UCSD-AML1 (cell line): Measurements from ENCODE around the gene ARF3.

Source experiments
- DNase-seq: peaks from one replicate; lab custom pipeline; 2025; ENCODE audit not compliant: unreplicated experiment; lab: John Stamatoyannopoulos, UW

Gene ARF3

DNA sequence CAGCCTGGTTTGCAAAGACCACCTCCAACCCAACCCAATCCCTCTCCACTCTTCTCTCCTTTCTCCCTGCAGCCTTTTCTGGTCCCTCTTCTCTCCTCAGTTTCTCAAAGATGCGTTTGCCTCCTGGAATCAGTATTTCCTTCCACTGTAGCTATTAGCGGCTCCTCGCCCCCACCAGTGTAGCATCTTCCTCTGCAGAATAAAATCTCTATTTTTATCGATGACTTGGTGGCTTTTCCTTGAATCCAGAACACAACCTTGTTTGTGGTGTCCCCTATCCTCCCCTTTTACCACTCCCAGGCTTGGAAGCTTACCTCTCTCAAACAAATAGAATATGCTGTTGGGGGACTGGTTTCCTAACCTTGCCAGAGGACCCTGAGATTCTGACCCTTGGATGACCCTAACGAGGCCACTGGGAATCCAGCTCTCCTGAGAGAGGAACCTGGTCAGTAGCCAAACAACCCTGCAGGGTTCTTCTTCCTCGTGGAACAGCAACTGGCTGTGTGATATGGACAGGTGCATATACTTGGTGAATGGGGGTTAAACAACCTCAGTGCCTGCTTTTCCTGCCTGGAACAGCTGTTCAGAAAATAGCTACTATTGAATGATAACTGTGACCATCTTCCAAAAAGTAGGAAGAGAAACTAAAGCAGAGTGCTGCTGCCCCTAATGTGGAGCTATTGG is 25.3 kb upstream of the ARF3 start:
- no peak for DNase-seq

DNA sequence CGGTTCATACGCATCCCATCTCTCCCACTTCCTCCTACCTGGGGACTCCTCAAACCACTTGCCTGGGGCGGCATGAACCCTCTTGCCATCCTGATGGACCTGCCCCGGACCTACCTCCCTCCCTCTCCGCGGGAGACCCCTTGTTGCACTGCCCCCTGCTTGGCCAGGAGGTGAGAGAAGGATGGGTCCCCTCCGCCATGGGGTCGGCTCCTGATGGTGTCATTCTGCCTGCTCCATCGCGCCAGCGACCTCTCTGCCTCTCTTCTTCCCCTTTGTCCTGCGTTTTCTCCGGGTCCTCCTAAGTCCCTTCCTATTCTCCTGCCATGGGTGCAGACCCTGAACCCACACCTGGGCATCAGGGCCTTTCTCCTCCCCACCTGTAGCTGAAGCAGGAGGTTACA is 24.5 kb upstream of the ARF3 start:
- DNase-seq: no peak

DNA sequence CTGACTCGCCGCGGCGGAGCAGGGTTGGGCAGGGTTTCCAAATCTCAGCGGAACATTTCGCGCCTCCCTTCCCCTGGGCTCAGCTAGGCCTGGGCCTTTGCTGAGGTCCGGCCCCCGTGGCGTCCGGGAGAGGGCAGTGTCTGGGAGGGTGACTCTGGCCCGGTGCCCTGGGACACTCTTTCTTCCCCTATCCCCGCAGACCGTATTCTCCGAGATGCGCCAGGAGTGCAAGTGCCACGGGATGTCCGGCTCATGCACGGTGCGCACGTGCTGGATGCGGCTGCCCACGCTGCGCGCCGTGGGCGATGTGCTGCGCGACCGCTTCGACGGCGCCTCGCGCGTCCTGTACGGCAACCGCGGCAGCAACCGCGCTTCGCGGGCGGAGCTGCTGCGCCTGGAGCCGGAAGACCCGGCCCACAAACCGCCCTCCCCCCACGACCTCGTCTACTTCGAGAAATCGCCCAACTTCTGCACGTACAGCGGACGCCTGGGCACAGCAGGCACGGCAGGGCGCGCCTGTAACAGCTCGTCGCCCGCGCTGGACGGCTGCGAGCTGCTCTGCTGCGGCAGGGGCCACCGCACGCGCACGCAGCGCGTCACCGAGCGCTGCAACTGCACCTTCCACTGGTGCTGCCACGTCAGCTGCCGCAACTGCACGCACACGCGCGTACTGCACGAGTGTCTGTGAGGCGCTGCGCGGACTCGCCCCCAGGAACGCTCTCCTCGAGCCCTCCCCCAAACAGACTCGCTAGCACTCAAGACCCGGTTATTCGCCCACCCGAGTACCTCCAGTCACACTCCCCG is 23.9 kb upstream of the ARF3 start:
- peak; percentile 53 for DNase-seq

DNA sequence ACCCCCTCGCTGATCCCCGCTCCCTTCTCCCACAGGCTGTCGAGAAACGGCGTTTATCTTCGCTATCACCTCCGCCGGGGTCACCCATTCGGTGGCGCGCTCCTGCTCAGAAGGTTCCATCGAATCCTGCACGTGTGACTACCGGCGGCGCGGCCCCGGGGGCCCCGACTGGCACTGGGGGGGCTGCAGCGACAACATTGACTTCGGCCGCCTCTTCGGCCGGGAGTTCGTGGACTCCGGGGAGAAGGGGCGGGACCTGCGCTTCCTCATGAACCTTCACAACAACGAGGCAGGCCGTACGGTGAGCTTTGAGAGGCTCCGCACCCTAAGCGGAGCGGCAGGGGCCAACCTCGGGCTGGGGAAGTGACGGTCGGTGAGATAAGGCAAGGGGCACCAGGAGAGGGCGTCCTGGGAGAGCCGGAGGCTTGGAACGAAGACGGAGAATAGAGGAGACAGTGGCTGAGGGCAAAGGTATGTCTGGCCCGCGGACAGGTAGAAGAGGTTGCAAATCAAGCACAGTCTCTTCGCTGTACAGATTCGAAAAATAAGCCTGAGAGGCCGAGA is 23.2 kb upstream of the ARF3 start:
- DNase-seq: no peak

- peak; percentile 35 for DNase-seq
Measured at GRCh38 chr12:48979602-48980388, 22.5 kb upstream of the ARF3 start.

DNA sequence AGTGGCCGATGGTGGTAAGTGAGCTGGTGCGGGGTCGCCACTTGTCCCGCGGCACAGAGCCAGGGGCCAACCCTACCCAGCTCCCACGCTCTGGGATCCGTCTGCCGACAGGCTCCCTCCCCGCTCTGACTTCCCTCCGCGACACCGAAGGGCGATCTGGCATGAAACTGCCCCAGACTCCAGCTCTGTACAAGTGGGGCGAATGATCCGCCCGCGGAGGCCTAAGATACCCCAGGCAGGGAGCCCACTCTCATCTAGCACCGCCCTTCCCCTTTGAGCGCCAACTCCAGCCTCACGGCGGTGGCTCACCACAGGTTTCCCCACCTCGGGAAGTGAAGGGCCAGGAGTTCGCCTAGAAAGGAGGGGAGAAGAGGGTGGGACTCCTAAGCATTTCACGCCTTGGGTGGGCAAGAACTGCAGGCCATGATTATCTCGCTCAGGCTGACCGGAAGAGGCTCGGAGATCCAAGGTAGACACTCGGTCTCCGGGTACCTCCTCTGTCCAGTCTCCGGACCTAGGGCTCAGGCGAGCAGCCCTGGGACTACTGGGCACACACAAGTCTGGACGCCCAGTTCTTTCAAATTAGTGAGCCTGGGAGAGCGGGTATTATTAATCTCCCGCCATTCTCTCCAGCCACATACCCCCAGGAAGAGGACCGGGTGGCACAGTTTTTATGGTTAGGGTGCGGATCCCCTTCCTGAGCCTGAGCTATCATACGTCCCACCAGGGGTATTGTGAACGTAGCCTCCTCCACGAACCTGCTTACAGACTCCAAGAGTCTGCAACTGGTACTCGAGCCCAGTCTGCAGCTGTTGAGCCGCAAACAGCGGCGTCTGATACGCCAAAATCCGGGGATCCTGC is 21.7 kb upstream of the ARF3 start:
- DNase-seq: no peak

GRCh38 chr12:48978291-48978740 is 21.0 kb upstream of the ARF3 start, which contains the start of gene WNT1:
Gene WNT1 (plus strand): TSS chr12:48978322. CDS start chr12:48978651, 329 bp downstream.
- DNase-seq: no peak

GRCh38 chr12:48977290-48978281 is 20.3 kb upstream of the ARF3 start:
- peak; percentile 69 for DNase-seq

GRCh38 chr12:48973941-48974673 is 16.8 kb upstream of the ARF3 start:
- DNase-seq: no peak

DNA sequence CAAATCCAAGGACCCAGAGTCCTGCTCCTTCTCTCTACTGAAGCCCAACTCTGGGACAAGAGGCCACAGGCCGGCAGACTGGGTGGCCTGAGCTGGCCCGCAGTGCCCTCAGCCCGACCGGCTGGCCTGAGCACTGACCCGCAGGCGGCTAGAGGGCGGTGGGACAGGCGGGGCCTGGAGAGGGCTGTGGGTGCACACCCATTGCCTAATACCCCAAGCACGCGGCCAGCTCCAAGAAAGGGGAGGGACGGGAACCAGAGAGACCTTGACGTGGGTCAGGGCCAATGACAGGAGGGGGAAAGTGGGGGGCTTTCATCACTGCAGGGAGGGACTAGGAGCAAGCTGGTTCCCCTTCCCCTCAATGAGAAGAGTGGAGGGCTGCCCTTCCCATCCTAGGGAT is 16.2 kb upstream of the ARF3 start:
- DNase-seq: no peak

DNA sequence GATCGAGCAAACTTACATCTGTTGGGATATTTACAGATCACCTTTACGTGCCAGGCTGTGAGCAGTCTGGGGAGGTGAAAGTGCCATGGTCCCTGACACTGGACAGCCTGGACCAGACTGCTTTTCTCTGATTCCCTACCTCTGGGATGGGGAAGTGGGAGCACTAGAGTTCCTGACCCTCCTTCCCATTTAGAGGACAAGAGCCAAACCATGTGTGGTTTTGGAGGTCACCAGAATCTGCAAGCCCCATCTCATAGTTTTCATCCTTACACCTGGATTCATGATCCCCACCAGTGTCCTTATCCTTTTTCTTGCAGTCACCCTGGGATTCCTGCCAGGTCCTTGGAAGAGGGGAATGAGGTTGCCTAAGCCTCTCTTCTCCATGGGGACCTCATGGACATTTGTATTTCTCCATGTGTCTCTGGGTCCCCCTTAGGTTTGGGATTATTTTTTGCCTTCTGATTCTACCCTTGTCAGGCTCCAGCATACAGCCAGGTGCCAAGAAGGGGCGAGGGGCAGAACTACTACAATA is 15.7 kb upstream of the ARF3 start:
- no peak for DNase-seq

DNA sequence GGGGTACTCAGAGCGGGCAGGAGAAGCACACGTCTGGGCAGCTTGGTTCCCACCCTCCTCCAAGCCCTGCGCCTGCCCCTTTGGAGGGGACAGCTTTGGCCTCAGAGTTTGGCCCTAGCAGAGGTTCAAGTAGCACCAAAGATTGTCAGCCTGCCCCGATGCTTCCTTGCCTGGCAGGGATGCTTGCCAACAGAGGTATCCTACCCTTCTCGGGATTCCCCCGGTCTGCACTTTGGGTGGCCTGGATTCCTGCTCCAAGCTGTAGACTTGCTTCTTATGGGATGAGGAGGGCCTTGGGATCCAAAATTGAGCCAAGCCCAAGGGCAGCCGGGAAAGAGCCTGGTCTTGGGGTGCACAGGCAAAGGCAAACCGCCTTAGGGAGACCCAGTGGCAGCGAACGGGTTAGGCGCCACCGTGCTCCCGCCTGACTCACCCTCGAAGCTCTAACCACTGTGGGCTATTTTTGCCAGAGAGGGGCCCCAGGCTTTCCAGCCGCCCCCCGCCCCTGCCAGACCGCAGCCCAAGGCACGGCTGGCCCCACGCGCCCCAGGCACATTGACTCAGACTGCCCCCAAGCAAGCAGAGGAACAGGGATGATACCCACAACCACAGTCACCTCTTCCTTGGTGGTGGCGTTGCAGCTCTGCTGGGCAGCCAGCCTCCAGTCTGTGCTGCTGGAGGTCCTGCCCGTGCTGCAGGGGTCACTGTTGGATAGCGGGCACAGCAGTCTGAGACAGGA is 15.1 kb upstream of the ARF3 start:
- DNase-seq: no peak

DNA sequence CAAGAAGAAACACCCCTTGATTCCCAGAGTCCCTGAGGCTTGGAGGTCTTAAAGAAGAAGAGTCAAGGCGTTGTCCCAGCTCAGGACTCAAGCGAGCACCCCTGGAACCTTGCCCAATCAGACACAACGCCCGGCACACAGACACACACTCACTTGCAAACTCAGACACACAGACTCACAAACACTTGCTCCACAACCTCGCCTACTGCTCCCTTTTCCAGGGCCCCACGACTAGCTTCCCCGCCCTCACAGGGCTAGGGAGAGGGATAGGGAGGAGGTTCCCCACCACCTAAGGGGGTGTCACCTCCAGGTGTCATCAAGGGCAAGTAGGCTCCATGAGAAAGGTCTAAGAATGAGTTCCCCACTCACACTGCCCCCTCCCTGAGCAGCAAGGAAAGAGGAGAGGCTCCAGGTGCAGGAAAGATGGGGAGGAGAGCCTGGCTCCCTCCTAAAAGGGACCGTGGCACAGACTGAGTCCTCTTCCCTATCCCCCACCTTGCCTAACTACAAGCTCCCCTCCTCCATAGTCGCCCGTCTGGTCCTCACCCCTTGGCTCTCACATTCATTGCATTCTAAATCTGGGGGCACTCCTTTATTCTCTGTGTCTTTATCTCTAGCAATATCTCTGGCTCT is 13.5 kb upstream of the ARF3 start:
- no peak for DNase-seq

DNA sequence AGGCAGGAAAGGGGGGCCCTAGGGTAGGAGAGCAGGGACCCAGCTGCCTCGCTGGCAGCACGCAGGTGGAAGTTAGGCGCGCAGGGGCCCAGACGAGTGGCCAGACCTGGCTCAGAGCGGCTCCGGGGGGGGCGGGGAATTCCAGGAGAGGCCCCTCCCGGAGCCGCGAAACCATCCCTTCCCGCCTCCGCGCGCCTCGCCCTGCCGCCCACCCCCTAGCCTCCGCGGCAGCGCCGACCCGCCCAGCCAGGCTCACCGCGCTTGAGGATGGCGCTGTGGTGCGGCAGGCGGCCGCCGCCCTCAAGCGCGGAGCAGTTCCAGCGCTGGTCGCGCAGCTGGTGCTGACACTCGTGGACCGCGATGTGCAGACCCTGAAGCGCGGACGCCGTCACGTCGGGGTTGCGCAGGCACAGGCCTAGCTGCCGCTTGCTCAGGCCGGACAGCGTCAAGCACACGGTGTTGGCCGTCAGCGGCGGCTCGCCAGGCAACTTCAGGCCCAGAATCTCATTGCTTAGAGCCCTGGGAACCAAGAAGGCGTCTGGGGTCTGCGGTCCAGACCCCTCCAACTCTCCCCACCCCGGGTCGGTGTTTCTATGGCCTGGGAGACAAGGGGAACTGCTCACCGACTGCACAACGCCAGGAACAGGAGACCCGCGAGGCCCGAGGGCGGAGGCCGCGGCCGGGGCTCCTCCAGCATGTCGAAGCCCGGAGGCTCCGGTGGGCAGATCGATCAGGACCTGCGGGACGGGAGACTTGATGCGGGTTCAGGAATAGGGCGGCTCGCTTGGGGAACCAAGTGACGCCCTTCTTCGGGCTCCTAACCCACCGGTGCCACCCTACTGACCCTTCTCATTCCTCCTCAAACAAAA is 12.8 kb upstream of the ARF3 start:
- DNase-seq: no peak

GRCh38 chr12:48969160-48969771 is 12.0 kb upstream of the ARF3 start:
- no peak for DNase-seq

DNA sequence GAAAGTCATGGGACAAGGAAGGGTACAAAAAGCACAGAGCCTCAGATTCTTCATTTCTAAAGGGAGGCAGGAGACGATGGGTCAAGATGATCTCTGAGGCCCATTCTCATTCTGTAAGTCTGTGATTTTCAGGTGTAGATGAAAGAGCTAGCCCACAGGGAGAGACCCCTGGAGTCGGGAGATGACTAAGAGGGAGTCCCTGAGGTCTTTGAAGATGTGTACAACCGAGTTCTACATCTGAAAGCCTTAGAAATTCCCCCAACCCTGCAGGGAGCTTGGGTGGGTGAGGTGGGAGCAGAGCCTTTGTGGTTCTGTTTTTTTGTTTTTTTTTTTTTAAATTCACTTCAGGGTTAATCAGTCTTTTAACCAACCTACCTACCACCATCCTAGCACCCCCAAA is 11.2 kb upstream of the ARF3 start:
- DNase-seq: no peak
